SIG-M5 (cell line): ENCODE results near the gene ADAMTS20.

Experiments
- DNase-seq: peaks from one replicate; lab custom pipeline; 2025; lab: John Stamatoyannopoulos, UW

Gene ADAMTS20

DNA sequence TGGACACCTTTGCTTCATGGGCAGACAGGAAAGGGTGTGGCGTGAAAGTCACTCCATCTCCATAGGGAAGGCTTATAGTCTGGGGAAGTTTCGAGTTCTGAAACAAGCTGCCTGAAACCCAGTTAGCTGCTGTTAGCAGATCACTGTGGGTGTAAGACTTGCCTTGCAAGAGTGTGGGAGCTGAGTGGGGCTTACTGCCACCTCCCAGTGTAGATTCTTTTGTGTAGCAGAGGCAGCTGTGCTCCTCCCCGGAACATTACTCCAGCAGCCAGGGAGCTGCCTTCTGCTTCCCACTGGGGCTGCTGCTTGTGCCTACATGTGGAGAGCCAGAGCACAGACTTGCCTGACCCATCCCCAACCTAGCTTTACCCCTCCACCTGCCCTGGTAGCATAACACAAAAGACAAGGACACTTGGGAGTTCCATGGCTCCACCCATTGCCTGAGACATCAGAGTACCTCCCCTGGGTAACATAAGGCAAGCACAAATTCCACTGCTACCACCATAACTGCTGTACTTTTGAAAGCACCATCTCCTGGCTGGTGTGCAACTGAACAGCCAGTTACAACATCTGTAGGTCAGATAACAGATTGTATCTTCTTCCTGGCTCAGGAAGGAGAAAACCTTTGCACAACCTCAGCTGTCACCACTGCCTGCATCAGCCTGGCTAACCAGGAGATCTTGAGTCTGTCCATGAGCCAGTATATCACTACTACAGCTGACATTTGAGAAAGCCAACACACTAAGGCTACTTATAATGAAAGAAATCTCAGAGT is 69.5 kb downstream of the ADAMTS20 start:
- no peak for DNase-seq

DNA sequence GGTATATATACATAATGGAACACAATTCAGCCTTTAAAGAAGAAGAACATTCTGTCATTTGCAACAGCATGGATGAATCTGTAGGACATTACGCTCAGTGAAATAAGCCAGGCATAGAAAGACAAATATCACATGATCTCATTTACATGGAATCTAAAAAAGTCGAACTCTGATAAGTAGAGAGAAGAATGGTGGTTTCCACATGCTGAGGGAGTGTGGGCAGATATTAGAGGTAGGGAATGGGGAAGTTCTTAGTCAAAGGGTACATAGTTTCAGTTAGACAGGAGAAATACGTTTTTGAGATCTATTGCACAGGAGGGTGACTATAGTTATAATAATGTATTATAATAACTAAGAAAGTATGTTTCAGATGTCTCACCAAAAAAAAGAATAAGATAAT is 71.4 kb downstream of the ADAMTS20 start:
- DNase-seq: no peak

DNA sequence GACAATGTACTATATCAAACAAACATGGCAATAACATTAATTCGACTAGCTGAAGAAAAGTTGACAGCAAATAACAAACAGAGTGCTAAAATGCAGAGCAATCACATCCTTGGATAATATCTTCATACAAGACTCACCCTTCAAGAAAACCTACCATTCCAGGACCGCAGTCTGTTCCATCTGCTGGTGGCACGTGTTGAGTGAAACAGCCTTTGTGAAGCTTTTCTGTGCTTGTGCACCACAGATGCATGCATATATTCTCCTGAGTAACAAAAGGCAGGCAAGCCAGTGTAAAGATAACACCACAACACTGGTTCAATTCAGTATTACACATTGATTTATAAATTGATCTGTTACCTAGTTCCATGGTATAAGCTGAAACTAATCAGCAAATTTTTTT is 89.3 kb downstream of the ADAMTS20 start:
- DNase-seq: no peak

DNA sequence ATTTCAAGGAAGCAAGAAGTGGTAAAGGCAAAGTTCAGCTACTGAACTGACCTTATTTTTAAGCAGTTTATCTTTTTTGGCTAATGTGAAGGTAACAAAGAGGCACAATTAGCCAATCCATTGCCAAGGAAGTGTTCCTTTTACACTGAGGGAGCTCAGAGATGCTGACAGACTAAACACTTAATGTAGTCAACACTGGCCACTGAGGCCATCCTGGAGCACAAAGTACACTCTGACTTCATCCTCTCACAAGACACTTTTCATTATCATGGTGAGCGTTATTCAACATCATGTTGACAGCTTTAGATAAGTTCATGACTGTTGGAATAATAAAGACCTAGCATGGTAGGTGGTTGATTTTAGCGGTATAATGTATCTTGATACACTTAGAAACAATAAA is 89.9 kb downstream of the ADAMTS20 start:
- no peak for DNase-seq

DNA sequence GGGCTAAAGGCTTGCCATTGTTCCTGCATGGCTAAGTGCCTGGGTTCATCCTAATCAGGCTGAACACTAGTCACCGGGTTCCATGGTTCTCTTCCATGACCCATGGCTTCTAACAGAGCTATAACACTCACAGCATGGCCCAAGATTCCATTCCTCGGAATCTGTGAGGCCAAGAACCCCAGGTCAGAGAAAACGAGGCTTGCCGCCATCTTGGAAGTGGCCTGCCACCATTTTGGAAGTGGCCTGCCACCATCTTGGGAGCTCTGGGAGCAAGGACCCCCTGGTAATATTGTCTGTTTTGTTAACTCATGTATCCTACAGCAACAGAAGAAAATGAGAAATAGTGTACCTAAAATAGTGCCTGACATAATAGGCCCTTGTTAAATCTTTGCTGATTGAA is 92.7 kb downstream of the ADAMTS20 start:
- DNase-seq: no peak

DNA sequence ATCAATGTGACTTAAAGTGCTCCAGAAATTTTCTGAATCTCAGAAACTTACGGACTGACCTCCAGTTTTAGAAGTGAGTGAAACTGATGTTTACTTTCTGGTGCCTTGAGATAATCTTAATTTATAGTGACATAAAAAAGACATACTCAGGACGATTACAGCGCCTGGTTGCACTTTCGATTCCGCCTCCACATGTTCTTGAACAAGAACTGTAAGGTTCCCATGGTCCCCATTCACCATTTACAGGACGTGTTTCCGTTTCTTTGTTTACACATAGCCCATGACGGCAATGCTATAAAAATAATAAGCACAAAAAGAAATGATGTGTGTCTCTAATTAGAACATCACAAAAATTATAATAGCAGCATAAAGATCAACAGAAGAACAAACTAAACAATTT is 98.2 kb downstream of the ADAMTS20 start:
- DNase-seq: no peak

DNA sequence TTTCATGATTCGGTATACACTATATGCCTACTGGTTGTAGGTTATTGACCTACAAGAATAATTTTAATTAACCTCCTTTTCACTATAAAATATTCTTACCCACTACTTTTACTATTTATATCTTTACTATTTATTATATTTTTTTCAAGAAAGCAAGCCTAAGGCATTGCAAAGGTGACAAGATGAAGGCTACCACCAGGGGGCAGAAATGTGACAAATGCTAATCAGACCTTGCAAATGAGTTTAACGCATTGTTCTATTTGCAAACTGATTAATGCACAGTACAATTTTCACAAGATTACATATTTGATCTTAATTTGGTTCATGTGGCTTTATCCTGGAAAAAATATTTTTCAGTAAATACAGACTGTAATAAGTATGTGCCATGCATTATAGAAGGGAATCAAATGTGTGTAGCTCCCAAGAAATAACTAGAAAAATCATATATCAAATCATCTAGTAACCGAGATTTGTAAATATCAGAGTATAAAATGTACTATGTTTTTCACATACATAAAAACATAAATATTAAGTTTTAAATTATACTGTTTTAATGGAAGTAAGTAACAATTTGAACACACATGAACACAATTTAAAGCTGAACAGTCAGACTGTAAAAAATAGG is 107.0 kb downstream of the ADAMTS20 start:
- DNase-seq: no peak

DNA sequence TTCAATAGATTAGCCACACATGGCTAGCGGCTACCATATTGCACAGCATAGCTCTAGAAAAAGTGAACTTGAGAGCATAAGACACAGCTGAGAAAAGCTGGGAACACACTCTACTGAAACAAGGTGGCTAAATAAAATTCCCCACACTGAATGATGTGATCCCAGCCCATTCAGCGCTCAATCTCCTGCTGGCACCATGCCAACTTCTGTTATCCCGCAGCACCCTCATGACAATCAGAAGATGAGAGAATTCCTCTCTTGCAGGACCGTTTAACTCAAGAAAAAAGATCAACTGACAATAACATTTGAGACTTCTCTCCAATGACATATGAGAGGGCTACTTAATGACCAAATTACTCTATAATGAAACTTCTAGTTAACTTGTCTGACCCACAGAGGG is 115.4 kb downstream of the ADAMTS20 start:
- DNase-seq: no peak

DNA sequence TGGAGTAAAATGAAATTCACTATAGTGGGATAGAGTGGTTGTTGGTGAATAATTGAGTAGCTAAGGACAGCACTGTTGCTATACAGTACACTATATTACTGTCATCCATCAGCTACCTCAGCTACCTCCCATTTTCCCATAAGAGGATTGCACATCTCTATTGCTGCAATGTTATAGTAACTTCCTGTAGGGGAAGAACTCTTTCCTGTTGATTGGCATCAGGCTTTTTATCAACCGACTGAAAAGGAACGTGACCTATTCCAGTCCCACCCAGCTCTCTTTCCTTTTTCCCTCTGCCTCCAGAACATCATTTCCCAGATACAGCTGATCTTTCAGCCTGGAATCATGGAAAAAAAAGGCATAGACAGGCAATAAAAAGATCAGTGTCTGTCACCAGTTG is 117.4 kb downstream of the ADAMTS20 start:
- no peak for DNase-seq

DNA sequence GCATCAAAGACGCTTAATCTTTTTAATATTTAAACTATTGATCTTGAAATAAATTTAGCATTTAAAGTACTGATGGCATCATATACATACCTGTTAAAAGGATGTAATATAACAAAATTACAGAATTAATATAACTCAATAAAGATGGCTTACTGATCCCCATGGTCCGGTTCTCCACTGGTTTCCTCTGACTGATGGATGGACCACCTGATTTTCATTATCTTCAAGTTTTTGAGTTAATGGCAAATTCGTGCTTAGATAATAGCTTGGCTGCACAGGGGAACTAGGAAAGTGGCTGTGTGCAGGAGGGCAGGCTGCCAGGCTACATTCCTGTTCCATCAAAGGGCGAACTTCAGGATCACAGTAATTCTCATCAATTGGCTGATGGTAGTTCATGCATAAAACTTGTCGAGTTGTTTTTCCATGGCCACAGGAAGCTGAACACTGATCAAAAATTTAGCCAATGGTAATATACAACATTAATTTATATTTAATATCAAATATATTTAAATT is 123.9 kb downstream of the ADAMTS20 start:
- DNase-seq: no peak

DNA sequence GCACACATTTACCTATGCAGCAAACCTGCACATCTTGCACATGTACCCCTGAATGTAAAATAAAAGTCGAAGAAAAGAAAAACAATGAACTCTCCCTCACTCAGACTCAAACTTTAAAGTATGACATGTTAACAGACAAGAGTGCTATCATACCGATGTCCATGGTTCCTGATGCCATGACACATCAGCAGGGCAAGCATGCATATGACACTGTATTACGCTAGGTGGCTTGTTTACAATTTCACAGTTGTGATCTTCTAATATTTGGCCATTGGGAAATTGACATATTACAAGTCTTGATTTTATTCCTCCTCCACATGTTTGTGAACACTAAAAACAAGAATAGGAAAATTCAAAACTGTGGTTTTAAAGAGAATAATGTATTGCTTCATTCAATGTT is 126.6 kb downstream of the ADAMTS20 start:
- no peak for DNase-seq

DNA sequence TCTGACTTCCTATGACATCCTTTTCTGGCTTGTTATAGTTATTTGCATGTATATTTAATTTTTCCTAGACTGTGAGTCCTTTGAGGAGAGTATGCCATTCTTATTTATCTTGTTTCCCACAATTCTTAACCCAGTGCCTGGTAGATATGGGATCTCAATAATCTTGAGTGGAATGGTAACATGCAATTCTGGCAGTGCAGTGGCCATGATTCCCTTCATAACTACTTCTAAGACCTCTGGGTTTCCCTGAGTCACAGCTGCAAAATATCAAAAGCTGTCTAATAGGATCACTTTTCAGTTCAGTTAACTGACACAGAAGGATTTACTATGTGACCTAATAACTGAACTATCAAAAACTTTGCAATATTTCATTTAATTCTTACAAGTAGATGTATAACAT is 135.0 kb downstream of the ADAMTS20 start:
- DNase-seq: no peak

DNA sequence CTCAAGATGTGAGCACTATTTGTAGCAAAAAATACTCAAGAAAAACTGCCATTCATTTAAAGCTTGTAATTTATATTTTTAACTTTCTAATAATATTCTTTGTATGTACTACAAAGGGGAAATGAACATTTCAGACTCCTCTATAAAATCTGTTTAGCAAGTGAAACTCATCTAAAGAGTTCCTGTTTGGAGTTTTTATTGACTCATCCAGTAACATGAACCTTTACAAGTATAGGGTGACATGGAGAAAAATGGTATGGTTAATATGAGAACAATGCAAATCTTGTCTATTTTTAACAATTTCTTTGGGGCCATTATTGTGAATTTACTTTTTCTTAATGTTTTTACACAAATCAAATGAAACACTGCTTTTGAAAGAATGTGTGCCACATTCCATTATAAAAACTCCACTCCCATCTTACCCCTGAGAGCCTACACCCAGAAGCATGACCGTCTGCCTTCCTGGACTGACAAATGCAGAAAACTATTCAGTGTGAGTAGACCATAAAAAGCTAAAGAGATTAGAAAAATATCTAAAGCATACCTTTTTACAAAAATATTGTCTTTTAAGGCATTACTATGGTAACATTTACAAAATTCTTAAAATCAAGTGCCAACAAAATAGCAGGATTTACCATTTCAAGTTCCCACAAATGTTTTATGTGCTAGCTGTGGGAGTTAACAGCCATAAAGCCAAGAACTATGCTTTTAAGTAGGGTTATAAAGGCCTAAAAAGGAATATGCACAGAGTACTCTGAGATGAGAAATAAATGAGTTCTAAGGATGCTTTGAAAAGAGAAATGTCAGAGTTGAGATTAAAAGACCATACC is 144.0 kb downstream of the ADAMTS20 start:
- DNase-seq: peak; percentile 32

DNA sequence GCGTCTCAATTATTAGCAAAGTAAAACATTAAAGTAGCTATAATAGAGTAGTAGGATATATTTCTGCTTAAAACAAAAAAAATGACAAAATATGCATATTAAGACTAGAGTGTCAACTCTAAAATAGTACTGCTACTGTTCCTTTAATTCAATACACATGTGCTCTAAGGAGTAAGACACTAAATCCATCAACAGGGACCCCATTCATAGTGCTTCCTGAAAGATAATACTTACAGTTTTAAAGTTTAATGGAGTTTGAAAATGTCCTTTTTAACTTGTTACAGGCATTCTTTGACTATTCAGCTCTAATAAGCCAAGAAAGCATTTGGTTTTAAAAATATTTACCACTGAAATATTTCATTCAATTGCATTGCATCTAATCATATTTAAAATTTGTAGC is 145.2 kb downstream of the ADAMTS20 start:
- no peak for DNase-seq

DNA sequence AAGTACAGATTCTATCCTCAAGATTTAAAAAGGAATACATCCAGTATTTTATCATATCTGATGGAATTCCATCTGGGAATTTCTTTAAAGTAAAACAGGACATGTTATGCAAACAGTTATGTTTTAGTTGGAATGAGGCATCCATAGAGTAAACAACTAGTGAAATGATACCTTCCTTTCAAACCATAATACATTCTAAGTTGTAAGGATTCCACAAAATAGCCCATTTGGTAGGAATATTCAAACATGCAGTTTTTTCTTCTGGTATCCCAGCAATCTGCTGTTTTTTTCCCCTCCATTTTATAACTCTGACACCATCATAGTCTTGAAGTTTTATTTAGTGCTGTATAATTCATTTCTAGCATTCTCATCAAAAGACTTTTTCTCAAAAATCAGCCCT is 149.6 kb downstream of the ADAMTS20 start:
- no peak for DNase-seq

DNA sequence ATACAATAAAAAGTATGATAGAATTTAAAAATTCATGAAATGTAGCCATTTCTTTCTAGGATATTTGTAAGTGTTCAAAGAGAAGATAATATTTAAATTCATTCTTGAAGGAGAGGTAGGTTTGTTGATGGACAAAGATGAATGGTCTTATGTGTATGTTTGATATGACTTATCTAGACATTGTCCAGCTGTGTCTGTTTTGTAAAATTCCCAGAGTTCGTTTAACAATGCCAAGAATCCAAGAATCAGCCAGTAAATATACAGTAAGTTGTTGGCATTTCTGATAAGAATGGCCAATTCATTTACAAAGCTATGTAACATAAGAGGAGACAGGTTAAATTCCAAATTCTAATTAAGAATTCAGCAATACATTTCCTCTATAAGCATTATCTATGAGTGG is 150.9 kb downstream of the ADAMTS20 start:
- no peak for DNase-seq

DNA sequence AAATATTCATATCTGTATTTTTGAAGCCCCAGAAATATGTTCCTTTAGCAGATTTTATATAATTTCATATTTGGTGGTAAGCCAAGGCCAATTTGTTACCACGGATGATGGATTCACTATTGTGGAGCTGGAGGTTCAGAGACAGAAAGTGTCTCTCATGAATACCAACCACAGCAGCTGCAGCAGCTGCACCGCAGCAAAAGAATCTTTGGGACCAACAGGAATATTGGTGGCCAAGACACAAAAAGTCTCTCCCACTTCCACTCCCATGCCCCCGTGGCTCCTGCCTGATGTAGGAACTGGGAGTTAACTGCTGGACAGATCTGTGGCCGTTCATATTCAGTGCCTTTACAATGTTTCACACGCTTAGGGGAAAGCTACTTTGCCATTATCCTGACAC is 155.3 kb downstream of the ADAMTS20 start:
- no peak for DNase-seq

DNA sequence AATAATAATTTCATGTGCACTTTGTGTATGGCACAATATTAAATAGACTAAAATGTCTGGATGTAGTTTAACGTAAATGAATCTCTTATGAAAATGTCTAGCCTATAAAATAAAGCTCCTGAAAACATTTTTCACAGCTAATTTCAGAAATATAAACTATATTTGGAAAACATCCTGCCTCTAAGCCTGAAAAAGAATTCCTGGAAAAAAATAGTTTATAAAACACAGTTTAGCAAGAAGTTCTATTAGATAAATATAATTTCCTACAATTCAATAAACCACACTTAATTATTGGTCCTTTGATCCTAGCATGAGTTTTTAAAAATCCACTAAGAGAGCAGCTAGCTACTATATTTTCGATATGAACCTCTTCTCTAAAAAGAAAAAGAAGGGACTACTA is 159.9 kb downstream of the ADAMTS20 start:
- DNase-seq: no peak

DNA sequence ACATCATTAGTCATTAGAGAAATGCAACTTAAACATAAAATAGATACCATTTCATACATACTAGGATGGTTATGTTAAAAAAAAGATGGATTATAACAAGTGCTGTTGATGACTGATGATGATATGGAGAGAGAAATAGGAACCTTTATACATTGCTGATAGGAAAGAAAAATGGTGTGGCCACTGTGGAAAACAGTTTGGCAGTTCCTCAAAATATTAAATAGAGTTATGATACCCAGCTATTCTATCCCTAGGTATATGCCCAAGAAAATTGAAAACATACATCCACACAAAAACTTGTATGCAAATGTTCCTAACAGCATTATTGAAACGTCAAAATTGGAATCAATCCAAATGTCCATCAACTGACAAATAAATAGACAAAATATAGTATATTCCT is 170.1 kb downstream of the ADAMTS20 start:
- no peak for DNase-seq

DNA sequence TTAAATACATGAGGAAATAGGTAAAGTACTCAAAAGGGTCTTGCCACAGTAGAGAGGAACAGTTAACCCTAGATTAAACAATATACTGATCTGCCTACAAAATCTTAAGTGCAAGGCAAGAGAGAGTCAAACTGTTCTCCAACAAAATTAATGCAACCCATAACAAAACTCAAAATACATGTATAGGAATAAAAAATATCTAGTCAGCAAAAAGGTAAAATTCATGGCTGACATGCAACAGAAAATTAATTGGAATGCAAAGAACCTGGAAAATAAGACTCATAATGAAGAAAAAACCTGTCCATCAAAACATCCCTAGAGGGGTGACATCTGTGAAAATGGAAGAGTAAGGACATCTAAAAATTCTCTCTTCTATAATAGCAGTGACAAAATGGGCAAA is 173.6 kb downstream of the ADAMTS20 start:
- no peak for DNase-seq

DNA sequence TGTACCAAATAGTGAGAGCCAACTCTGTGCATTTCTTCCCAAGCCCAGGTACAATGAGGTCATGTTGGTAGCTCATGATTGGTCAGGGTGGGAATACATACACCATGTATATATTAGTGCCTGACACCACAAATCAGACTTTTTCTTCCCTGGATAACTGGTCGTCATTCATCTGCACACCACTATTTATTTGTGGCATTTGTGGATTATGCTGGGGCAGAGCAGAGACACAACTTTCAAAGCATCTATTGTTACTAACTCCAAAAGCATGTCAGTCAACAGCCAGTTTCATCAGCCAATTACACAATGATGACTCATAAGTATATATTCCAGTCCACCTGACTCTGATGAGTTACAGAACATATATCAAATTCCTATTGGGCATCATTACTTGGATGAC is 181.7 kb downstream of the ADAMTS20 start:
- DNase-seq: no peak

DNA sequence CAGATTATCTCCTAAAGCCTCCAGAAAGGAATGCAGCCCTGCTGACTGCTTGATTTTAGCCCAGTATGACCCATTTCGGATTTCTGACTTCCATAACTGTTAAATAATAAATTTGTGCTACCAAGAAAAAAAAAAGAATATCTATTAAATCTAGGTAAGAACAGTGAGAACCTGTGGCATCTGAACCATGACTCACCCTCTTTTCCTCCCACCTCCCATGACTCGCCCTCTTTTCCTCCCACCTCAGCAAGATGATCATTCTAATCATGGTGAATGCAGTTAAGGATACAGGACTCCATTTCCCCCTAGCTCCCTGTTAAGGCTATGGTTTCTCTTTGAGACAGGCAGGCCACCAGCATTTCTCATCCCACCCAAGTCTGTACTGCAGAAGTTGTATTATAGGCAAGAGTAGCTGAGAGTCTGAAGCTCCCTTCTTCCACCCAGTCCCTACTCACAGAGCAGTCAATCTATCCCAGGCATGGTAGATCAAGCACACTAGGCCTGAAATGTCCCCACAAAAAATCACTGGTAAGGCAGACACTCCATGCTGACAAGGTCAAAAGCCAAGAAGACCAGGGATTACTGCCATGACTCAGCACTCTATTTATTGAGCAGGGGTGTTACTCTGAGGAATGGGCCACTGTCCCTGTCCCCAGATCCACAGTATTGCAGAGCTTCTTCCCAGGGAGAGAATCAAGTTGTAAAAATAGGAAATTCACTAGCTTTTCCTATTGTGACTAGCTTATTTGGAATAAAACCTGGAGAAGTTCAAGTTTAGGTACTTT is 188.9 kb downstream of the ADAMTS20 start:
- DNase-seq: no peak
